ENCODE measurements around the gene PPAT. TPM values are rescaled to one million over a fixed set of nuclear protein-coding genes. Genes with fewer than 3 reads are reported as not detected.
A peak's percentile ranks its signal among the peaks of the same experiment; 100 is the strongest.
"Not testable (repeated sequence)": the region's sequence is repeated elsewhere in the genome, so short reads cannot be mapped to it uniquely, and the experiment has no call there.

Gene PPAT
- total RNA-seq, 2 donors from 2014 or later = 9.5 to 9.6 TPM

- no peaks in the 10 kb centered on the region for H3K9me3 ChIP-seq (ENCODE audit: control insufficient read depth, low read length, poor library complexity, severe bottlenecking)
- no peak for ATAC-seq
- Mint-ChIP-seq H3K4me1 (peaks cover 27% of the 10 kb centered on the region), H3K4me3 (no peak overlapping the region), H3K27me3 (no peaks in the 10 kb centered on the region), H3K27ac (peak overlapping the region; percentile 84), H3K36me3 (ENCODE audit: low read depth) (peaks cover 7% of the 10 kb centered on the region)
- no peak for DNase-seq
Measured at GRCh38 chr4:56462157-56462556, 26.7 kb upstream of the PPAT start.

GRCh38 chr4:56460085-56460484, 24.7 kb upstream of the PPAT start:
- no peaks in the 10 kb centered on the region for H3K9me3 ChIP-seq (ENCODE audit: control insufficient read depth, low read length, poor library complexity, severe bottlenecking)
- DNase-seq (no peak), ATAC-seq (no peak)
- Mint-ChIP-seq H3K27me3 (no peaks in the 10 kb centered on the region), H3K27ac (no peak overlapping the region), H3K4me1 (peaks cover 13% of the 10 kb centered on the region), H3K36me3 (ENCODE audit: low read depth) (peaks cover 10% of the 10 kb centered on the region), H3K4me3 (peak overlapping the region; percentile 49)

GRCh38 chr4:56450342-56450741, 14.9 kb upstream of the PPAT start:
- Mint-ChIP-seq H3K27ac (no peak overlapping the region), H3K27me3 (no peaks in the 10 kb centered on the region), H3K36me3 (ENCODE audit: low read depth) (peaks cover 3% of the 10 kb centered on the region), H3K4me1 (peaks cover 3% of the 10 kb centered on the region), H3K4me3 (no peak overlapping the region)
- no peak for ATAC-seq
- DNase-seq = no peak
- H3K9me3 ChIP-seq (ENCODE audit: control insufficient read depth, low read length, poor library complexity, severe bottlenecking) = no peaks in the 10 kb centered on the region

- not testable (repeated sequence) for H3K9me3 ChIP-seq (ENCODE audit: control insufficient read depth, low read length, poor library complexity, severe bottlenecking); H3K4me1 Mint-ChIP-seq; H3K36me3 Mint-ChIP-seq (ENCODE audit: low read depth); H3K27me3 Mint-ChIP-seq; H3K4me3 Mint-ChIP-seq; ATAC-seq; DNase-seq; H3K27ac Mint-ChIP-seq
Measured at GRCh38 chr4:56449475-56449874, 14.1 kb upstream of the PPAT start.

GRCh38 chr4:56448301-56448700, 12.9 kb upstream of the PPAT start:
- no peak for ATAC-seq
- no peak overlapping the region for H3K4me3 Mint-ChIP-seq
- no peaks in the 10 kb centered on the region for H3K27me3 Mint-ChIP-seq
- H3K4me1 Mint-ChIP-seq = peaks cover 3% of the 10 kb centered on the region
- H3K27ac Mint-ChIP-seq = peak overlapping the region; percentile 39
- no peak for DNase-seq
- H3K9me3 ChIP-seq (ENCODE audit: control insufficient read depth, low read length, poor library complexity, severe bottlenecking) = no peaks in the 10 kb centered on the region
- H3K36me3 Mint-ChIP-seq (ENCODE audit: low read depth) = peaks cover 3% of the 10 kb centered on the region

GRCh38 chr4:56445699-56446098, 10.3 kb upstream of the PPAT start:
- Mint-ChIP-seq H3K27me3 (no peaks in the 10 kb centered on the region), H3K36me3 (ENCODE audit: low read depth) (peaks cover 5% of the 10 kb centered on the region), H3K27ac (no peak overlapping the region), H3K4me3 (no peak overlapping the region), H3K4me1 (peaks cover 3% of the 10 kb centered on the region)
- H3K9me3 ChIP-seq (ENCODE audit: control insufficient read depth, low read length, poor library complexity, severe bottlenecking) = no peaks in the 10 kb centered on the region
- no peak for DNase-seq
- ATAC-seq = no peak

GRCh38 chr4:56444719-56445118, 9.3 kb upstream of the PPAT start:
- no peak for ATAC-seq
- peaks cover 5% of the 10 kb centered on the region for H3K36me3 Mint-ChIP-seq (ENCODE audit: low read depth)
- H3K27me3 Mint-ChIP-seq = no peaks in the 10 kb centered on the region
- no peak overlapping the region for H3K27ac Mint-ChIP-seq
- no peaks in the 10 kb centered on the region for H3K9me3 ChIP-seq (ENCODE audit: control insufficient read depth, low read length, poor library complexity, severe bottlenecking)
- DNase-seq = no peak
- peaks cover 8% of the 10 kb centered on the region for H3K4me1 Mint-ChIP-seq
- H3K4me3 Mint-ChIP-seq = no peak overlapping the region

GRCh38 chr4:56440983-56441382, 5.6 kb upstream of the PPAT start:
- Mint-ChIP-seq H3K36me3 (ENCODE audit: low read depth) (peaks cover 9% of the 10 kb centered on the region), H3K27ac (peak overlapping the region; percentile 51), H3K27me3 (no peaks in the 10 kb centered on the region), H3K4me1 (peaks cover 24% of the 10 kb centered on the region), H3K4me3 (no peak overlapping the region)
- no peaks in the 10 kb centered on the region for H3K9me3 ChIP-seq (ENCODE audit: control insufficient read depth, low read length, poor library complexity, severe bottlenecking)
- DNase-seq = no peak
- ATAC-seq = no peak

GRCh38 chr4:56438766-56439165, 3.4 kb upstream of the PPAT start:
- no peak overlapping the region for H3K27ac Mint-ChIP-seq
- H3K27me3 Mint-ChIP-seq = no peaks in the 10 kb centered on the region
- peaks cover 35% of the 10 kb centered on the region for H3K4me1 Mint-ChIP-seq
- DNase-seq (no peak), ATAC-seq (no peak)
- H3K4me3 Mint-ChIP-seq = no peak overlapping the region
- no peaks in the 10 kb centered on the region for H3K9me3 ChIP-seq (ENCODE audit: control insufficient read depth, low read length, poor library complexity, severe bottlenecking)
- peaks cover 9% of the 10 kb centered on the region for H3K36me3 Mint-ChIP-seq (ENCODE audit: low read depth)

GRCh38 chr4:56434599-56435139, 746 bp downstream of the PPAT start:
- H3K9me3 ChIP-seq (ENCODE audit: control insufficient read depth, low read length, poor library complexity, severe bottlenecking) = no peaks in the 10 kb centered on the region
- no peak for DNase-seq
- peak overlapping the region; percentile 98 for H3K4me3 Mint-ChIP-seq
- H3K36me3 Mint-ChIP-seq (ENCODE audit: low read depth) = peaks cover 6% of the 10 kb centered on the region
- ATAC-seq = no peak
- peaks cover 30% of the 10 kb centered on the region for H3K4me1 Mint-ChIP-seq
- H3K27ac Mint-ChIP-seq = no peak overlapping the region
- no peaks in the 10 kb centered on the region for H3K27me3 Mint-ChIP-seq

- Mint-ChIP-seq H3K36me3 (ENCODE audit: low read depth) (peaks cover 6% of the 10 kb centered on the region), H3K4me1 (peaks cover 27% of the 10 kb centered on the region), H3K4me3 (no peak overlapping the region), H3K27ac (no peak overlapping the region), H3K27me3 (no peaks in the 10 kb centered on the region)
- no peaks in the 10 kb centered on the region for H3K9me3 ChIP-seq (ENCODE audit: control insufficient read depth, low read length, poor library complexity, severe bottlenecking)
- no peak for DNase-seq
- no peak for ATAC-seq
Measured at GRCh38 chr4:56433280-56433679, 2.1 kb downstream of the PPAT start.

- peaks cover 2% of the 10 kb centered on the region for H3K36me3 Mint-ChIP-seq (ENCODE audit: low read depth)
- ATAC-seq = no peak
- no peak for DNase-seq
- H3K27me3 Mint-ChIP-seq = no peaks in the 10 kb centered on the region
- no peak overlapping the region for H3K27ac Mint-ChIP-seq
- H3K9me3 ChIP-seq (ENCODE audit: control insufficient read depth, low read length, poor library complexity, severe bottlenecking) = no peaks in the 10 kb centered on the region
- H3K4me3 Mint-ChIP-seq = no peak overlapping the region
- peaks cover 12% of the 10 kb centered on the region for H3K4me1 Mint-ChIP-seq
Measured at GRCh38 chr4:56430203-56430602, 5.2 kb downstream of the PPAT start.

- H3K4me1 Mint-ChIP-seq = peaks cover 5% of the 10 kb centered on the region
- peaks cover 2% of the 10 kb centered on the region for H3K36me3 Mint-ChIP-seq (ENCODE audit: low read depth)
- H3K4me3 Mint-ChIP-seq = no peak overlapping the region
- DNase-seq (no peak), ATAC-seq (no peak)
- H3K9me3 ChIP-seq (ENCODE audit: control insufficient read depth, low read length, poor library complexity, severe bottlenecking) = no peaks in the 10 kb centered on the region
- no peaks in the 10 kb centered on the region for H3K27me3 Mint-ChIP-seq
- H3K27ac Mint-ChIP-seq = no peak overlapping the region
Measured at GRCh38 chr4:56427179-56427578, 8.2 kb downstream of the PPAT start.

GRCh38 chr4:56426273-56426672, 9.1 kb downstream of the PPAT start:
- no peak for ATAC-seq
- Mint-ChIP-seq H3K4me3 (no peak overlapping the region), H3K27ac (no peak overlapping the region), H3K36me3 (ENCODE audit: low read depth) (peaks cover 2% of the 10 kb centered on the region), H3K27me3 (no peaks in the 10 kb centered on the region), H3K4me1 (peaks cover 5% of the 10 kb centered on the region)
- no peak for DNase-seq
- no peaks in the 10 kb centered on the region for H3K9me3 ChIP-seq (ENCODE audit: control insufficient read depth, low read length, poor library complexity, severe bottlenecking)
